ENCODE measurements around the gene ACER1. TPM values are rescaled to one million over a fixed set of nuclear protein-coding genes. Genes with fewer than 3 reads are reported as not detected.

The ACER1 gene
- total RNA-seq, 1 donor from 2014 or later, result not detected

- no peak for DNase-seq (ENCODE audit: low spot score)
Measured at GRCh38 chr19:6269101-6269886, 64.1 kb downstream of the ACER1 start.

- no peak for DNase-seq (ENCODE audit: low spot score)
Measured at GRCh38 chr19:6268382-6268771, 65.0 kb downstream of the ACER1 start.

- DNase-seq (ENCODE audit: low spot score), result no peak
Measured at GRCh38 chr19:6267552-6268381, 65.6 kb downstream of the ACER1 start.

GRCh38 chr19:6264803-6265202, 68.6 kb downstream of the ACER1 start:
- DNase-seq (ENCODE audit: low spot score), result no peak

- DNase-seq (ENCODE audit: low spot score), result no peak
Measured at GRCh38 chr19:6263735-6264444, 69.5 kb downstream of the ACER1 start.

GRCh38 chr19:6263306-6263705, 70.1 kb downstream of the ACER1 start:
- no peak for DNase-seq (ENCODE audit: low spot score)

GRCh38 chr19:6262519-6262918, 70.9 kb downstream of the ACER1 start:
- no peak for DNase-seq (ENCODE audit: low spot score)

- DNase-seq (ENCODE audit: low spot score), result no peak
Measured at GRCh38 chr19:6261883-6262282, 71.5 kb downstream of the ACER1 start.

- DNase-seq (ENCODE audit: low spot score), result no peak
Measured at GRCh38 chr19:6260912-6261650, 72.3 kb downstream of the ACER1 start.

- no peak for DNase-seq (ENCODE audit: low spot score)
Measured at GRCh38 chr19:6260376-6260775, 73.0 kb downstream of the ACER1 start.

GRCh38 chr19:6259312-6259861, 74.0 kb downstream of the ACER1 start:
- no peak for DNase-seq (ENCODE audit: low spot score)

- no peak for DNase-seq (ENCODE audit: low spot score)
Measured at GRCh38 chr19:6258812-6259311, 74.5 kb downstream of the ACER1 start.

Other genes starting within 250 kb of the ACER1 start
- 27.9 TPM for gene RFX2, start 223.1 kb downstream of the ACER1 start, total RNA-seq
- gene ACSBG2, start 197.9 kb downstream of the ACER1 start, total RNA-seq, result not detected
- gene MLLT1, start 53.6 kb downstream of the ACER1 start, total RNA-seq, result 62.3 TPM
- gene CLPP, start 27.9 kb upstream of the ACER1 start, total RNA-seq, result 59.8 TPM
- 45.7 TPM for gene ALKBH7, start 39.2 kb upstream of the ACER1 start, total RNA-seq
- gene PSPN, start 42.3 kb upstream of the ACER1 start, total RNA-seq, result 0.87 TPM
- gene GTF2F1, start 59.6 kb upstream of the ACER1 start, total RNA-seq, result 39.1 TPM
- 168 TPM for gene KHSRP, start 91.2 kb upstream of the ACER1 start, total RNA-seq
- not detected for gene SLC25A41, start 100.2 kb upstream of the ACER1 start, total RNA-seq
- 21.5 TPM for gene SLC25A23, start 126.2 kb upstream of the ACER1 start, total RNA-seq
- not detected for gene CRB3, start 130.7 kb upstream of the ACER1 start, total RNA-seq
- 4.5 TPM for gene DENND1C, start 148.2 kb upstream of the ACER1 start, total RNA-seq
- 0.48 TPM for gene TUBB4A, start 168.7 kb upstream of the ACER1 start, total RNA-seq
- 1.8 TPM for gene TNFSF9, start 197.4 kb upstream of the ACER1 start, total RNA-seq

Measured in mesenteric fat pad (tissue), 1 donor.